ENCODE measurements around the gene PCDH17. TPM values are rescaled to one million over a fixed set of nuclear protein-coding genes. Genes with fewer than 3 reads are reported as not detected.

Gene PCDH17
- total RNA-seq, 1 donor from 2014 or later: 0.65 TPM

GRCh38 chr13:57724486-57725272, 93.1 kb downstream of the PCDH17 start:
- no peak for ATAC-seq
- DNase-seq (ENCODE audit: low spot score): no peak

DNA sequence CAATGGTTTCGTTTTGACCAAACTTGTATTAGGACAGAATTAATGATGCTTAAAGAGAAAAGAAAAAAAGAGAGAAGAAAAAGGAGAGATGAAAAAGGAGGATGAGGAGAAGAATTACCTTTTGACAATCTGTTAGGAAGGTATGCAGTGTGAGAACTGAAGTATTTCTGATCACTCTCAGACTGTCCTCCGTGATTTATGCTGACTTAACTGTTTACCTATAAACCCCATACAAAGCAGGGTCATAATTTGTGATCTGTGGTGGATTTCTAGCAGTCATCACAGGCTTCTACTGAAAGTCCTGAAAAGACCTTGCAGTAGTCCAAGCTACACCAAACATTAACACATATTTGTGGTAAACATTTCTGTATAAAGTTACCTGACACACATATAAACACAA, 93.9 kb downstream of the PCDH17 start:
- no peak for ATAC-seq
- no peak for DNase-seq (ENCODE audit: low spot score)

DNA sequence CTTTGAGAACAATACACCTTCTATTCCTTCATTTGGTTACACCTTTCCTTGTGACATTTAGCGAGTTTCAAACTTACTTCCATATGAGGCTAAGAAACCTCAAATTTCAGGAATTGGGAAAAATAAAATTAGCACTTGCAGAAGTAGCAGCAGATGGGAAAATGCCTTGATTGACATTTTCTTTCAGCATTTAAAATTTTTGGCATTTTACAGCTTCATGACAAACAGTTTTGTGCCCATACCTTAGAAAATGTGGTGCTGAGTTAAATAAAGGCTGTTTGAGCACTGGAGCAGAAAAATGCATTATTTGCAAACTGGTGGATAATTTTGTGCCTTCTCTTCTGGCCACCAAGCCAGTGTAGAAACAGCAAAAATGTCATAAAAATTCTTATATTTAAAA, 95.4 kb downstream of the PCDH17 start:
- DNase-seq (ENCODE audit: low spot score) (no peak), ATAC-seq (no peak)

- ATAC-seq (no peak), DNase-seq (ENCODE audit: low spot score) (no peak)
Observed at GRCh38 chr13:57734306-57734705, 102.8 kb downstream of the PCDH17 start.

GRCh38 chr13:57739089-57739488, 107.5 kb downstream of the PCDH17 start:
- ATAC-seq (no peak), DNase-seq (ENCODE audit: low spot score) (no peak)

- ATAC-seq: no peak
- no peak for DNase-seq (ENCODE audit: low spot score)
Observed at GRCh38 chr13:57739543-57740190, 108.1 kb downstream of the PCDH17 start.

GRCh38 chr13:57740719-57741118, 109.2 kb downstream of the PCDH17 start:
- DNase-seq (ENCODE audit: low spot score) (no peak), ATAC-seq (no peak)

- DNase-seq (ENCODE audit: low spot score) (no peak), ATAC-seq (no peak)
Observed at GRCh38 chr13:57748096-57748495, 116.6 kb downstream of the PCDH17 start.

- ATAC-seq (no peak), DNase-seq (ENCODE audit: low spot score) (no peak)
Observed at GRCh38 chr13:57760951-57761350, 129.4 kb downstream of the PCDH17 start.

GRCh38 chr13:57763689-57764088, 132.1 kb downstream of the PCDH17 start:
- no peak for DNase-seq (ENCODE audit: low spot score)
- no peak for ATAC-seq

Data from left lobe of liver (tissue), 2 donors.